ENCODE data around the gene CUL1. TPM values are rescaled to one million over a fixed set of nuclear protein-coding genes. Genes with fewer than 3 reads are reported as not detected.

Gene CUL1
- total RNA-seq, 4 donors from 2014 or later = 38.9 to 61.2 (median 49.4) TPM

- Histone ChIP-seq H3K4me1 (no peaks in the 10 kb centered on the region), H3K9me3 (no peaks in the 10 kb centered on the region), H3K4me3 (no peak overlapping the region), H3K27me3 (no peaks in the 10 kb centered on the region), H3K36me3 (no peaks in the 10 kb centered on the region), H3K27ac (no peak overlapping the region)
- intact Hi-C loops (cut with DNase I; ENCODE audit: low total_unique reads) = no loop called here
- no peak for DNase-seq
- no peak for TF ChIP-seq POLR2A (IDR thresholded peaks at IDR 0.05)
- no peak for TF ChIP-seq CTCF (IDR thresholded peaks at IDR 0.05)
Observed at GRCh38 chr7:148804343-148805235, 105.9 kb downstream of the CUL1 start.

GRCh38 chr7:148806187-148806586 lies 107.5 kb downstream of the CUL1 start:
- no peaks in the 10 kb centered on the region for H3K27me3 ChIP-seq
- no peak overlapping the region for H3K4me3 ChIP-seq
- no peak overlapping the region for H3K27ac ChIP-seq
- no peak for DNase-seq
- H3K36me3 ChIP-seq = no peaks in the 10 kb centered on the region
- TF ChIP-seq POLR2A (IDR thresholded peaks at IDR 0.05) (no peak), CTCF (IDR thresholded peaks at IDR 0.05) (no peak)
- intact Hi-C loops (cut with DNase I; ENCODE audit: low total_unique reads) = no loop called here
- H3K4me1 ChIP-seq = no peaks in the 10 kb centered on the region
- no peaks in the 10 kb centered on the region for H3K9me3 ChIP-seq

GRCh38 chr7:148807436-148807835 lies 108.7 kb downstream of the CUL1 start:
- H3K4me3 ChIP-seq = no peak overlapping the region
- H3K36me3 ChIP-seq = no peaks in the 10 kb centered on the region
- no peak overlapping the region for H3K27ac ChIP-seq
- H3K27me3 ChIP-seq = no peaks in the 10 kb centered on the region
- H3K4me1 ChIP-seq = no peaks in the 10 kb centered on the region
- H3K9me3 ChIP-seq = no peaks in the 10 kb centered on the region
- TF ChIP-seq POLR2A (IDR thresholded peaks at IDR 0.05) (no peak), CTCF (IDR thresholded peaks at IDR 0.05) (no peak)
- no peak for DNase-seq
- intact Hi-C loops (cut with DNase I; ENCODE audit: low total_unique reads) = no loop called here

GRCh38 chr7:148809856-148810255 lies 111.2 kb downstream of the CUL1 start:
- no peaks in the 10 kb centered on the region for H3K4me1 ChIP-seq
- TF ChIP-seq POLR2A (IDR thresholded peaks at IDR 0.05) = no peak
- no peak overlapping the region for H3K27ac ChIP-seq
- H3K9me3 ChIP-seq = no peaks in the 10 kb centered on the region
- H3K36me3 ChIP-seq = no peaks in the 10 kb centered on the region
- H3K27me3 ChIP-seq = no peaks in the 10 kb centered on the region
- intact Hi-C loops (cut with DNase I; ENCODE audit: low total_unique reads) = no loop called here
- no peak overlapping the region for H3K4me3 ChIP-seq
- no peak for DNase-seq

GRCh38 chr7:148811892-148812291 lies 113.2 kb downstream of the CUL1 start:
- Histone ChIP-seq H3K4me1 (no peaks in the 10 kb centered on the region), H3K9me3 (no peaks in the 10 kb centered on the region), H3K4me3 (no peak overlapping the region), H3K36me3 (no peaks in the 10 kb centered on the region), H3K27me3 (no peaks in the 10 kb centered on the region), H3K27ac (no peak overlapping the region)
- no peak for TF ChIP-seq CTCF (IDR thresholded peaks at IDR 0.05)
- TF ChIP-seq POLR2A (IDR thresholded peaks at IDR 0.05) = no peak
- intact Hi-C loops (cut with DNase I; ENCODE audit: low total_unique reads) = no loop called here
- no peak for DNase-seq

All from uterus (tissue), 4 donors.